ENCODE measurements around the gene ITPKC.
"Not testable (repeated sequence)": the region's sequence is repeated elsewhere in the genome, so short reads cannot be mapped to it uniquely, and the experiment has no call there.

The ITPKC gene

DNA sequence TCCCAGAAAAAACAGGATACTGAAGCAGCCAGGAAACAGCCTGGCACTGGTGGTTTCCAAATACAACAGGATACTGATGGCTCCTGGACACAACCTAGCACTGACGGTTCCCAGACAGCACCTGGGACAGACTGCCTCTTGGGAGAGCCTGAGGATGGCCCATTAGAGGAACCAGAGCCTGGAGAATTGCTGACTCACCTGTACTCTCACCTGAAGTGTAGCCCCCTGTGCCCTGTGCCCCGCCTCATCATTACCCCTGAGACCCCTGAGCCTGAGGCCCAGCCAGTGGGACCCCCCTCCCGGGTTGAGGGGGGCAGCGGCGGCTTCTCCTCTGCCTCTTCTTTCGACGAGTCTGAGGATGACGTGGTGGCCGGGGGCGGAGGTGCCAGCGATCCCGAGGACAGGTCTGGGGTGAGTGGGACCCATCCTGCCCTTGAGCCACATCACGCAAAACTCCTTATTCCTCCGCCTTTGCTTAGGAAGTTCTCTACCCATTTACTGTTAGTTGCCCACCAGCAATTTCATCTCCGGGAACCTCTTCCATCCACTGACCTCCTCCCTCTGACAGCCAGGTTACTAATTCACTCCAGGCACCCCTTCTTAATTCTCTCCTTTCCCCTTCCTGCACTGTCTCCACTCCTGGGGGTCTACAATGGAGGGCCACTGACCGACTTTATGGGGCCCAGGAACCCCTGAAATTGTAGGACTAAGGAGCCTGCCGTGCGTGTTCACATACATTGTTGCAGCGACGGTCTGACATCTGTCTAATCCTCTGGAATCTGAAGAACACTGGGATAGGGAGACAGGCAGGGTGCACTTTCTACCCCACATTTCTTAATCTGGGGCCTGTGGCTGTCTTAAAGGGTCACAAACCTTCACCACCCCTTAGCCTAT is 1.2 kb downstream of the ITPKC start:
- DNase-seq = no peak

DNA sequence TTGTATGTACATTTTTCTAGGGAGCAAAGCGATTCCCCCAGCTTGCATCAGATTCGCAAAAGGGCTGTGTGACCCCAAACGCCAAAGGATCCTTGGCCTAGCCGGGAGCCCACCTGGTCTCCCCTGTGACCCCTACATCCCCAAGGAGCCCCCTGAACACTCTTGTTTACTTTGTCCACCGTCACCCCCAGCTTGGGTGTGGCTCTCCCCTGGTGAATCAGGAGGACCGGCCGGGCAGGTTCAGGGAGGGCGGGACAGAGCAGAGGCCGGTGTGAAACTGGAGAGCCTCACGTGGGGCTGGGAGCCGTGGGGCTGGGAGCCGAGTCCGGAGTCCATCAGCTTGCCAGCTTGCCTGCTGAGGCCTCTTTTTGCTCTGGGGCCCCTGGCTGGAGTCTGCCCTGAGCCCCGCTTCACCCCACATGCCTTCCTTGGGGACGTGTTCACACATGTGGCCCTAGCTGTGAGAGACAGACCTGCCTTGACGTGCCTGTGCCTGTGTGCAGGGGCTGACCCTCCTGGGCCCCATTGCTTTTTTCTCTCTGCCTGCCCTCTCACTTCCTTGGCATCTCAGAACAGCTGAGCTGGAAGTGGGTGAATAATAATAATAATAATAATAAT is 2.0 kb downstream of the ITPKC start:
- no peak for DNase-seq

DNA sequence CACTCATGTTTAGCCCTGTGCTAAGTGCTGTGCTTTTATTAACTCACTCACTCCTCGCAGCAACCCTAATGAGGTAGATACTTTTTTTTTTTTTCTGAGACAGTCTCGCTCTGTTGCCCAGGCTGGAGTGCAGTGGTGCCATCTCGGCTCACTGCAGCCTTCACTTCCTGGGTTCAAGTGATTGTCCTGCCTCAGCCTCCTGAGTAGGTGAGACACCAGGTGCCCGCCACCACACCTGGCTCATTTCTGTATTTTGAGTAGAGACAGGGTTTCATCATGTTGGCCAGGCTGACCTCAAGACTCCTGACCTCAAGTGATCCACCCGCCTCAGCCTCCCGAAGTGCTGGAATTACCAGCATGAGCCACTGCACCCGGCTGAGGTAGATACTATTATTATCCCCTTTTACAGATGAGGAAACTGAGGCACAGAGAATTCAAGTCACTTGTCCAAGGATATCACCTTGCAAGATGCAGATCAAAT is 2.5 kb downstream of the ITPKC start:
- no peak for DNase-seq

DNA sequence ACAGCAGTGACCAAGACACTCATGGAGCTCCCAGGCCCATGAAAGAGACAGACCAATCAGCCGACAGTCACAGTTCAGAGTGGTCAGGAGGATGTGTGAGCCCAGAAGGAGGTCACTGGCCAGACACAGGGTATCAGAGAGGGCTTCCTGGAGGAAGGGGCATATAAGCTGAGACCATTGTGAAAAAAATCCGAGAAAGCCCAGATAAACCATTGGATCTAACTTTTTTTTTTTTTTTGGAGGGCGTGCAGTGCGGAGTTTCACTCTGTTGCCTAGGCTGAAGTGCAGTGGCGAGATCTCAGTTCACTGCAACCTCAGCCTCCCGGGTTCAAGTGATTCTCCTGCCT is 4.2 kb downstream of the ITPKC start:
- DNase-seq = no peak

DNA sequence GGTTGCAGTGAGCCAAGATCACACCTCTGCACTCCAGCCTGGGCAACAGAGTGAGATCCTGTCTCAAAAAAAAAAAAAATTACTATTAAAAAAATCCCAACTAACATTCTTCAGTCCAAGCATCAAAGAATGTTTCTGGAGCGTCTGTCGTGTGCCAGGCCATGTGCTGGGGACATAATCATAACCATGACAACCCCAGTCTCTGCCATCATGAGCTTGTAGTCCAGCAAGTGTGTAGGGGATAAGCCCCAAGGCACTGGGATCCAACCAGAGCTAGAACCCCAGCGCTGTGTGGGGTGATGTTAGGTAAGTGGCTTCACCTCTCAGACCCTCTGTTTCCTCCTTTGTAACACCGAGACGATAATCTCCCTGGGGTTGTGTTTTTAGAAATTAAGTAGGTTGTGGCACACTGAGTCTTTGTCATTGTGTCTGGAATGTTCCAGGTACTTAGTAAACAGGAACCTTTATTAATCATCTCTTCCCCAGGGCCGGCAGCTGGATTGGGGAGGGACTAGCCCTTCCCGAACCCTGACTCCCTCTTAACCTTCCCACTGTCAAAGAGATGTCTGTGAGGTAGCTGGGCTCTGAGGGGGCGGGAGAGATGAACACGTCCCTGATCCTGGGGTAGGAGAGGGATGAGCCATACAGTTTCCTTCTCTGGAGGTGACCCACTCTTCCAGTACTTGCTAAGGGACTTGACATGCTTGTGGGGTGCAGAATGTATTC is 5.2 kb downstream of the ITPKC start:
- no peak for DNase-seq

DNA sequence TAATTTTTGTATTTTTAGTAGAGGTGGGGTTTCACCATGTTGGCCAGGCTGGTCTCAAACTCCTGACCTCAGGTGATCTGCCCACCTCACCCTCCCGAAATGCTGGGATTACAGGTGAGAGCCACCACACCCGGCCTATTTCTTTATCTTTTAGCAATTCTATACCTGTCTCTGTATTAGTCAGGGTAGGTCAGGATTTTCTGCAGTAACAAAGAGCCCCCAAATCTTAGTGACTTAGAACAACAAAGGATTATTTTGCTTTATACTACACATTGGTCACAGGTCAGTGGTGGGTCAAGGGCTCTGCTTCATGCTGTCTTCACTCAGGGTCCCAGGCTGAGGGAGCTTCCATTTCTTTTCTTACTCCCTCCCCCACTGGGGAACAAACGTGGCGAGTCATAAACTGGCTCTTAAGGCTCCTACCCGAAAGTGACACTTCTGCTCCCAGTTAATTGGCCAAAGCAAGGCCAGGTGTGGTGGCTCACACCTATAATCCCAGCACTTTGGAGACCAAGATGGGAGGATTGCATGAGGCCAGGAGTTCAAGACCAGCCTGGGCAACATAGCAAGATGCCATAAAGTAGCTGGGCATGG is 6.8 kb downstream of the ITPKC start:
- DNase-seq = no peak

DNA sequence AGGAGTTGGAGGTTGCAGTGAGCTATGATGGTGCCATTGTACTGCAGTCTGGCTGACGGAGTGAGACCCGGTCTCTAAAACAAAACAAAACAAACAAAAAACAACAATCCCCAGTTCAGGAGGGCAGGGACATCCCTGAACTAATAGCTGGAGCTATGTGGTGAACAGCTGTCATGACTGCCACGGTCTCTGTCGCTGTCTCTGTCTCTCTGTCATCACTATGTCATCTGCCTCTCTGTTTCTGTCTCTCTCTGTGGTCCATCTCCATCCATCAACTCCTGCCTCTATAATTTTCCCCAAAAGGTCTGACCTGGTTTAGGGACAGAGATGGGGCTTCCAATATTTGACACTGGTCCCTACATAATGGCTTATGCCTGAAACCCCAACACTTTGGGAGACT is 7.4 kb downstream of the ITPKC start:
- no peak for DNase-seq

DNA sequence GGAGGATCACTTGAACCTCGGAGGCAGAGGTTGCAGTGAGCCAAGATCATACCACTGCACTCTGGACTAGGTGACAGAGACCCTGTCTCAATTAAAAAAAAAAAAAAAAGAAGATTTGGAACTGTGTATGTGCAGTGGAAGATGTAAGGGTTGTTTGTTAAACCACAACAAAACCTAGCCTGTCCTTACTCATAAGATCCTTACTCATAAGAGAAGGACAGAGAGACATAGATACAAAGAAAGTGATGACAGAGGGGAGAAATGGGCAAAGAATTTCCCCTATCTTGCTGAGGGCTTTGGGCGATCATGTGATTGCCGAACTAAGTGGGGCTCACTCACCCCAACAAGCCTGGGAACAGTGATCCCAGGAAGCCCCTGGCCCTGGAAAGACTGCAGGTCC is 7.9 kb downstream of the ITPKC start:
- DNase-seq = no peak

DNA sequence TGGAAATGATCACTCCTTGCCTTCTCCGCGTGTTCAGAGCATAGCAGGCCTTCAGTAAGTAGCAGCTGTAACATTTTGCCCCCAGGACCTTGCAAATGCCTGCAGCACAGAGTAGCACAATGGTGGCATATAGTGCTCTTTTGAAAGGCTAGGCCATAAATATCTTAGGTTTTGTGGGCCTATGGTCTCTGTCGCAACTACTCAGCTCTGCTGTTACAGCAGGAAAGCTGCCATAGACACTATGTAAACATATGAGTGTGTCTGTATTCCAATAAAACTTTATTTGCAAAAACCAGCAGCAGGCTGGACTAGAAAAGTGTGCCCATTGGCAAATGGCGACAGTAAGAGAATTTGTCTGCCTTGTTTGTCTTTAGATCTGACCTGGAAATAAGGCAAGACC is 9.4 kb downstream of the ITPKC start:
- DNase-seq = no peak

DNA sequence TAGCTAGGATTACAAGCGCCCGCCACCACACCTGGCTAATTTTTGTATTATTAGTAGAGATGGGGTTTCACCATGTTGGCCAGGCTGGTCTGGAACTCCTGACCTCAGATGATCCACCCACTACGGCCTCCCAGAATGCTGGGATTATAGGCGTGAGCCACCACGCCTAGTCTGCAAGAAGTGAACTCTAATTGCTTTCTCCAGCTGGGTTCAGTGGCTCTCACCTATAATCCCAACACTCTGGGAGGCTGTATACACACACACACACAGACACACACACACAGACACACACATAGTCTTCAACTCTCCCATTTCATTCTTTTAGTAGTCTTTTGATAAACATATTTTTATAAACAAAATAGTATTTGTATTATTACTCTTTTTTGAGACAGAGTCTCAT is 13.2 kb downstream of the ITPKC start:
- DNase-seq = not testable (repeated sequence)

DNA sequence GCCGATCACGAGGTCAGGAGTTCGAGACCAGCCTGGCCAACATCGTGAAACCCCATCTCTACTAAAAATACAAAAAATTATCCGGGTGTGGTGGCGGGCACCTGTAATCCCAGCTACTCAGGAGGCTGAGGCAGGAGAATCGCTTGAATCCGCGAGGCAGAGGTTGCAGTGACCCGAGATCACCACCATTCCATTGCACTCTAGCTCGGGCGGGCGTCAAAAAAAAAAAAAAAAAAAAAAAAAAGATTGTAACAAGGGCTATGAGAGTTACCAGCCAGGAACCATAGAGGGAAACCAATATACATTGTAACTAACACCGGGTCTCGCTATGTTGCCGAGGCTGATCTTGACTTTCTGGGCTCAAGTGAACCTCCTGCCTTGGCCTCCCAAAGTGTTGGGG is 15.4 kb downstream of the ITPKC start:
- not testable (repeated sequence) for DNase-seq

DNA sequence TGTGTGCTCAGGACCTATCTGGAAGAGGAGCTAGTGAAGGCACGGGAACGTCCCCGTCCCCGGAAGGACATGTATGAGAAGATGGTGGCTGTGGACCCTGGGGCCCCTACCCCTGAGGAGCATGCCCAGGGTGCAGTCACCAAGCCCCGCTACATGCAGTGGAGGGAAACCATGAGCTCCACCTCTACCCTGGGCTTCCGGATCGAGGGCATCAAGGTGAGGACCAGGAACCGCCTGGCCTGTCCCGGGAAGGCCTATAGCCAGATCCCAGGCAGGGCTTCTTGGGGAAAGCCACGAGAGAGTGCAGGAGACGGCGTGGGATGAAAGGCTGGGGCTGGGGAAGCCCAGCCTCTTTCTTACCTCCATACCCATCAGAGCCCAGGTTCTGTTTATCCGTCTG is 16.2 kb downstream of the ITPKC start:
- DNase-seq = no peak

DNA sequence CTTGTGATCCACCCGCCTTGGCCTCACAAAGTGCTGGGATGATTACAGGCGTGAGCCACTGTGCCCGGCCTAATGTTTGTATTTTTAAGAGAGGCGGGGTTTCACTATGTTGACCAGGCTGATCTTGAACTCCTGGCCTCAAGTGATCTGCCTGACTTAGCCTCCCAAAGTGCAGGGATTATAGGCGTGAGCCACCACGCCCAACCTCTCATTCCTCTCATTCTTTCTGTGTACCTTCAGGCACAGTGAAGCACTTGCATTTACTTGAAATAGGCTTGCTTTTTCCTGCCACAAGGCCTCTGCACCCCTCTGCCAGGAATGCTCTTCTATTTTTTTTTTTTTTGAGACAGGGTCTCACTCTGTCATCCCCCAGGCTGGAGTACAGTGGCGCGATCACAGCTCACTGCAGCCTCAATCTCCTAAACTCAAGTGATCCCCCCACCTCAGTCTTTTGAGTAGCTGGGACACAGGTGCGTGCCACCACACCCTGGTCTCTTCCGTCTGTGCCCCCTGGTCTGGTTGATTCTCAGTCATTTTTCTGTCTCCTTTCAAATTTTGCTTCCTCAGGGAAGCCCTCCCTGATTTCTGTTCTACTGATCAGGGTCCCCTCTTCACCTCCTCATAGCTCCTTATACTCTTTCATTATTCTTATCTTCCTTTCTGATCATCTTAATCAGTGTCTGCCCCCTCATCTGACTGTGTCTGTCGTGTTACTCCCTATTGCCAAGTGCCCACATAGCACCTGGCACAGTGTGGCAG is 18.3 kb downstream of the ITPKC start:
- DNase-seq = no peak

DNA sequence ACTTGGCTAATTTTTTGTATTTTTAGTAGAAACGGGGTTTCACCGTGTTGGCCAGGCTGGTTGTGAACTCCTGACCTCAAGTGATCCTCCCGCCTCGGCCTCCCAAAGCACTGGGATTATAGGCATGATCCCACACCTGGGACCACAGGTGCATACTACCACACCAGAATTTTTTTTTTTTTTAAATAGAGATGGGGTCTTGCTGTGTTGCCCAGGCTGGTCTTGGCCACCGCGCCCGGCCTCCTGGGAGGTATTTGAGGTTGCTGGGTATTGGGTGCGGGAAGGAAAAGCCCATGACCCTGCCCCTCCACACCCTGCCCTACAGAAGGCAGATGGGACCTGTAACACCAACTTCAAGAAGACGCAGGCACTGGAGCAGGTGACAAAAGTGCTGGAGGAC is 19.7 kb downstream of the ITPKC start:
- no peak for DNase-seq

DNA sequence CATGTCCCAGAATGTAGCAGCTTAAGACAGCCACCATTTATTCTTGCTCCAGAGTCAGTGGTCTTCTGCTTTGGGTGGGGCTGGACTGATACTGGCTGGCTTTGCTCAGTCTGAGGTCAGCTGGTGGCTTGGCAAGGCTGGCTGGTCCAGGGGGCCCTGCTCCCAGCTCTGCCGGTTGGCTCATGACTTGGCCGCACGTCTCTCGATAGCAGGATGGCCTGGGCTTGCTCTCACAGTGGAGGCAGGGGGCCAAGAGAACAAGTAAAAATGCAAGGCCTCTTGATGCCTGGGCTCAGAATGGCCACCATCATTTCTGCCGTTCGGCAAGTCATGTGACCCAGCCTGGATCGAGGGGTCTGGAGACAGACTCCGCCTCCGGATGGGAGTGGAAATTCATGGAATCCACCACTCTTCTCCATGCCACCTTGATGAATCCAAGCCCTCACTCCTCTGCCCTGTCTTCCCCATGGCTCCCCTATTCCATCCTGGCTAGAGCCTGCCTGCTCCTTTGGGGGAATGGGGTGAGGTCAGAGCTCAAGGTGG is 20.3 kb downstream of the ITPKC start:
- no peak for DNase-seq

DNA sequence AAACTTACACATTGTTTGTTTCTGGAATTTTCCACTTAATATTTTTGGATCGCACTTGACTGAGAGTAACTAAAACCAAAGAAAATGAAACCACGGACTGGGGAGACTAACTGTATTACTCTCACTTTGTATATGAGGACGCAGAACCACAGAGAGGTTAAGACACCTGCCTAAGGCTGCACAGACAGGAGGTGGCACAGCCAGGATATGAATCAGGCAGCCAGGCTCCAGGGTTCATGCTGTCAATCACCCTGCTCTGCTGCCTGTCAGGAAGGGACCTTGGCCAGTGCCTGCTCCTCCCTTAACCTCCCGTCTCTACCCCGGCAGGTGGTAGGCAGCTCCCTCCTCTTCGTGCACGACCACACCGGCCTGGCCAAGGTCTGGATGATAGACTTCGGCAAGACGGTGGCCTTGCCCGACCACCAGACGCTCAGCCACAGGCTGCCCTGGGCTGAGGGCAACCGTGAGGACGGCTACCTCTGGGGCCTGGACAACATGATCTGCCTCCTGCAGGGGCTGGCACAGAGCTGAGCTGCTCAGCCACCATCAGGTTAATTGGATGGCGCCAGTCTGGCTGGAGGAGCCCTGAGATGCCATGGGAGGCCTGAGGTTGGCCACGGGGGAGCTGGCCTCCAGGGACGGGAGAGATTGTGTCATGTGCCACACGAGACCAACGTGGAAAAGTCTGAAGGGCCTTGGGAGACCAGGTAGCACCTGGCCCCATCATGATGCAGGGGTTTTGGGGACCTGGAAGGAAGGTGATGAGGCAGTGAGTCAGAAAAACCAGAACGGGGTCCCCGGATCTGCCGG is 22.3 kb downstream of the ITPKC start:
- no peak for DNase-seq

DNA sequence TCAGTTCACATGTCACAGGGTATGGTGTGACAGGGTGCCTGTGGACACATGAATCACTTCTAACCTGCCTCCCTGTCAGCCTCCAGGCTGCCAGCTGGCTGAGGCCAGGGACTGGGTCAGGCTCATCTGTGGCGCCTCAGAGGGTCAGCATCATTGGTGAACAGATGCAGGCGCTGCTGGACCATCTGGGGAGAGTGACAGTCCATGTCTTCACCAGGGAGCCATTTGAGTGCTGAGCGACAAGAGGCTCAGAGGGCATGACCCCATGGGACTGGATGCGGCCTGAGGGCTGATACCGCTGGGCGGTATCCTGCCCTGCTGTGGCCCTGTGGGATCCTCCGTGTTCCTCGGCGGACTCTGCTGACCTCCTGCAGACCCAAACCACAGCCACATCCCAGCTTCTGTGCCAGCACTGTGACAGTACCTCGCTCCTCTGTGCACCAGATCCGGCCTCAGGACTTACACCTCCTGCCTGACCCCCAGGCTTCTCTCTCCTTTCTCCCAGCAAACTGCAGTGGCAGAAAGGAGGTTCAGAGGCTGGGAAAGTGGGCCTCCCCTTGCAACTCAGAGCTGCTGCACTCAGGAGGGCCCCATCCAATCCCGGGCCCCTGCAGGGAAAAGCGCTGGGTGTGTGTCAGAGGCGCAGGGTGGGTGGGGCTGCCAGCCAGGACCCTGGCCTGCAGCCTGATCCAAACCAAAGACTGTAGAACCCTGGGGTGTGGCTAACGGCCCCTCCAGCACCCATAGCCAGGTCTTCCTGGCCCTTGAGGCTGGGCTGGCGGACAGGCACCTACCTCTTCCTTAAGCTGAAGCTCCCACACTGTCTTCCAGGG is 23.2 kb downstream of the ITPKC start:
- no peak for DNase-seq

DNA sequence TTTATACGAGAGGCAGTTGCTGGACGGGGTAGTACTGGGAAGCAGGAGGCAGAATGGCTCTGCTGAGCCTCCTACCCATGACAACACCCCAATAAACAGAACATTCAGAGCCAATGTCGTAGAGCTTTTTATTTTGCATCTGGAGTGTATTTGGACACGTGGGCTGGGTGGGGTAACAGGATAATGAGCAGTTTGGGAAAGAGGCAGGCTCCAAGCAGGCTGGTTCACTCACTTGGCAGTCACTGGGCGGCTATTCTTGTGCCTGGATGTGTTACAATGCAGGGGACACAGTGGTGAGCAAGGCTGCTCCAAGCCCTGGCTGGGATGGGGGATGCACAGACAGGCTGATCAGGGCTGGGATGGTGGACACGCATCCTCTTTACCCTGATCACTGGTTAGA is 23.8 kb downstream of the ITPKC start:
- DNase-seq = no peak

DNA sequence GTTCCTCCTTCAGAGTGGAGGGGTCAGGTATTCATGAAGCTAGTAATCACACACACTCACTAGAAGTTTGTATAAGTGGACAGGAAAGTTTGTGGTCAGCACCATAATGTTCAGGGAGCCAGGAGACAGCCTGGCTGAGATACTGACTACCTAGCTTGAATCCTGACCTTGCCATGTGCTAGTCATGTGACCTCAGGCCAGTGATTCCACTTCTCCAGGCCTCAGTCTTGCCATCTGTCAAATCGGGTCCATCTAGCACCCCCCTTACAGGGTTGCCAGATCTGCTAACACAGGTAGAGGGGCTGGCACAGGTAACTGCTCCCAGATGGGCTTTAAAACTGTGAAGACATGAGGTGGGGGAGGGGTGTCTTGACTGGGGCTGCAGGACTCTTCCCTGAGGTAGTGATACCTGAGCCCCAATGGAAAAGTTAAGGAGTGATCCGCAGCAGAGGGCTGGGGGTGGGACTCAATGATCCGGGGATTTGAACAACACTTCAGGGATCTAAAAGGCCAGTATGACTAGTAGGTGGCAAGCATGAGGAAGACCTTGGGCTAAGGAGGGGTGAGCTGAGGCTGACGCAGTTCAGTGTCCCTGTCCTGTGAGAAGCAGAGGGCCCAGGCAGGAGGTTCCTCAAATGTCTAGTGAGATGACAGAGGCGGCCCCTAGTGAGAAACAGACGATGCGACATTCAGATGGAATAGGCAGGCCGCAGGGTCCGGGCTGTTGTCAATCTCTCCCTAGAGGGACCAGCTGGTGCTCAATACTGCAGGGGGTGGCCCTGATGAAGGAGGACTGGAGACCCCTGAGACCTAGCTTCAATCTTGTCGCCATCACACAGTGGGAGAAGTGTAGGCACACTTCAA is 24.8 kb downstream of the ITPKC start:
- no peak for DNase-seq

DNA sequence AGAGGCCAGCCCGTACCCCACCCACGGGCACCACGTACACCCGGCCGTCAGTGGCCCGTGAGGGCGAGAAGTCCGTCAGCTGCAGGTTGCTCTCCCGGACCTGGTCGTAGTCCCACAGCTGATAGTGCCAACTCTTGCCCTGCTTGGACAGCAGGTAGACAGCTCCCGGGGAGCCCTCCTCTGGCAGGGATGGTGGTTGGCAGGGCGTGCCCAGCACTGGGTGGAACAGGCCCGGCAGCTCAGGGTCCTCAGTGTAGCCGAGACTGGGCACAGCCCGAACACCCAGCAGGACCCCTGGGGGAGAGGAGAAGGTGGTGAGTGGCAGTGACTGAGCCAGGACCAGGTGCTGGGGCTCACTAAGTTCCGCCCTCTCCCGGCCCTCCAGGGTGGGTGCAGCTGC is 25.6 kb downstream of the ITPKC start:
- DNase-seq = no peak

Measured in NCI-H1694 treated with DMSO at 0.1 percent for 48 hours (cell line).